K562 (cell line): ENCODE measurements around the gene FKRP. TPM values are rescaled to one million over a fixed set of nuclear protein-coding genes. Genes with fewer than 3 reads are reported as not detected.

Experiments used
- ATF7 ChIP-seq: fragments of 450-650 bp; IDR thresholded peaks from 2 replicates; pipeline ENCODE4 v1.7.1; 2014; ENCODE audit warnings: mild to moderate bottlenecking, moderate library complexity
- BDP1 ChIP-seq: IDR thresholded peaks from 3 replicates; pipeline ENCODE4 v1.6.1; 2011; ENCODE audit not compliant: insufficient read length, insufficient read depth
- CBX3 ChIP-seq, 2 experiments: IDR thresholded peaks; 1 replicate in 1 of 2; 2 replicates in 1 of 2; pipeline ENCODE4 v1.6.1; 2012; ENCODE audit warnings: inconsistent platforms in 2 of 2, low read length in 2 of 2, borderline replicate concordance in 1 of 2, control low read depth in 1 of 2
- CTBP1 ChIP-seq: fragments of 450-650 bp; IDR thresholded peaks from 2 replicates; pipeline ENCODE4 v1.6.1; 2016; ENCODE audit warnings: borderline replicate concordance
- DNMT1 ChIP-seq: fragments of 450-650 bp; IDR thresholded peaks from 2 replicates; pipeline ENCODE4 v1.6.1; 2016; ENCODE audit warnings: antibody characterized with exemption, mild to moderate bottlenecking
- IFI16 ChIP-seq: fragments of 250-450 bp; sonication (Bioruptor Pico); IDR thresholded peaks from 2 replicates; pipeline ENCODE4 v2.1.2; 2022; ENCODE audit warnings: mild to moderate bottlenecking, inconsistent platforms
- L3MBTL2 ChIP-seq: fragments of 450-650 bp; IDR thresholded peaks from 2 replicates; pipeline ENCODE4 v1.6.1; 2016; ENCODE audit warnings: mild to moderate bottlenecking, moderate library complexity
- NCOA1 ChIP-seq: fragments of 450-650 bp; IDR thresholded peaks from 2 replicates; pipeline ENCODE4 v1.6.1; 2016; ENCODE audit warnings: low read depth
- NCOA4 ChIP-seq: fragments of 450-650 bp; IDR thresholded peaks from 2 replicates; pipeline ENCODE4 v1.6.1; 2018; ENCODE audit warnings: mild to moderate bottlenecking; ENCODE audit not compliant: partially characterized antibody
- NONO ChIP-seq, 2 experiments: fragments of 200-400 bp in 1 of 2; fragments of 450-650 bp in 1 of 2; formaldehyde crosslinking in 1 of 2; IDR thresholded peaks; 2 replicates each; pipeline ENCODE4 v1.6.1; 2017; ENCODE audit warnings: low read depth in 2 of 2, mild to moderate bottlenecking in 2 of 2, moderate library complexity in 2 of 2, low read length in 1 of 2
- NRF1 ChIP-seq, 2 experiments: fragments of 450-650 bp; IDR thresholded peaks in 1 of 2; conservative IDR thresholded peaks in 1 of 2; 2 replicates each; pipeline ENCODE4 v1.6.1; 2014; ENCODE audit warnings: mild to moderate bottlenecking in 2 of 2
- POLR2G ChIP-seq: fragments of 200-400 bp; formaldehyde crosslinking; IDR thresholded peaks from 2 replicates; pipeline ENCODE4 v1.6.1; 2017; ENCODE audit warnings: low read depth, mild to moderate bottlenecking, antibody characterized with exemption, low read length, moderate library complexity
- PTTG1 ChIP-seq: fragments of 450-650 bp; IDR thresholded peaks from 2 replicates; pipeline ENCODE4 v1.6.1; 2016; ENCODE audit warnings: low read depth, mild to moderate bottlenecking, missing genetic modification characterization, missing compliant biosample characterization
- PYGO2 ChIP-seq: fragments of 450-650 bp; IDR thresholded peaks from 2 replicates; pipeline ENCODE4 v1.6.1; 2016; ENCODE audit warnings: mild to moderate bottlenecking, missing genetic modification characterization, moderate library complexity, missing compliant biosample characterization
- RBM17 ChIP-seq: fragments of 200-400 bp; formaldehyde crosslinking; IDR thresholded peaks from 2 replicates; pipeline ENCODE4 v1.6.1; 2017; ENCODE audit warnings: low read depth, mild to moderate bottlenecking, low read length, borderline replicate concordance
- TRIM24 ChIP-seq, 2 experiments: fragments of 450-650 bp; IDR thresholded peaks; 2 replicates each; pipeline ENCODE4 v1.6.1; 2016
- U2AF2 ChIP-seq: fragments of 200-400 bp; formaldehyde crosslinking; optimal IDR thresholded peaks from 2 replicates; pipeline ENCODE3; 2017; ENCODE audit warnings: low read depth, mild to moderate bottlenecking, low read length
- XRCC5 ChIP-seq: fragments of 200-400 bp; formaldehyde crosslinking; IDR thresholded peaks from 2 replicates; pipeline ENCODE4 v1.6.1; 2017; ENCODE audit warnings: low read depth, mild to moderate bottlenecking, low read length
- ZNF561 ChIP-seq: fragments of 450-650 bp; formaldehyde crosslinking; conservative IDR thresholded peaks from 2 replicates; pipeline ENCODE4 v1.4.0; 2020; ENCODE audit warnings: mild to moderate bottlenecking, moderate library complexity
- ZNF589 ChIP-seq: fragments of 200-800 bp; sonication (Bioruptor generic); IDR thresholded peaks from 2 replicates; pipeline ENCODE4 v1.6.1; 2016; ENCODE audit warnings: low read depth, missing genetic modification characterization, missing compliant biosample characterization
- polyA plus RNA-seq, 8 experiments: library from polyadenylated mRNA; depleted of rRNA in 4 of 8; stranded (reverse) in 5 of 8; unstranded in 3 of 8; fragments of >200 nt; fragmentation: Nextera tagmentation in 2 of 8; fragmentation: Illumina TruSeq in 1 of 8; extraction: Ambion mirVana in 2 of 8; extraction: Trizol in 1 of 8; gene quantifications; 2 replicates each; pipeline versions ENCODE4 v1.2.1 to v1.2.3, GENCODE V29; 2011 to 2014; ENCODE audit warnings: inconsistent platforms in 1 of 8, missing spikeins in 1 of 8
- total RNA-seq, 7 experiments: library from RNA; depleted of rRNA in 6 of 7; stranded (reverse); fragments of >200 nt in 6 of 7; fragmentation: Illumina TruSeq in 2 of 7; extraction: Trizol in 2 of 7; gene quantifications; 2 replicates each; pipeline versions ENCODE4 v1.2.1 to v1.2.3, GENCODE V29; 2011 to 2021; ENCODE audit warnings: low replicate concordance in 1 of 7
- TF ChIP-seq, protein P1 (sequence below): fragments of 450-650 bp; IDR thresholded peaks from 2 replicates; pipeline ENCODE4 v1.6.1; 2017; ENCODE audit warnings: antibody characterized with exemption, mild to moderate bottlenecking
- TF ChIP-seq, protein P2 (sequence below), 2 experiments: fragments of 450-650 bp in 1 of 2; sonication (generic) in 1 of 2; formaldehyde crosslinking in 1 of 2; IDR thresholded peaks in 1 of 2; conservative IDR thresholded peaks in 1 of 2; 2 replicates each; pipeline versions ENCODE4 v1.6.1 to v1.8.1; 2016 to 2023; ENCODE audit warnings: mild to moderate bottlenecking in 2 of 2, moderate library complexity in 2 of 2, inconsistent platforms in 1 of 2, missing genetic modification reagents in 1 of 2
- TF ChIP-seq, protein P3 (sequence below): fragments of 450-650 bp; formaldehyde crosslinking; IDR thresholded peaks from 2 replicates; pipeline ENCODE4 v1.4.0; 2022; ENCODE audit warnings: missing genetic modification characterization

FKRP gene
- total and polyA plus RNA-seq, 9 of the 15 experiments (the other 6 are each of a cell fraction or from before 2014, with no cell fraction given) = 0.68 to 16.1 (median 6.5) TPM

DNA sequence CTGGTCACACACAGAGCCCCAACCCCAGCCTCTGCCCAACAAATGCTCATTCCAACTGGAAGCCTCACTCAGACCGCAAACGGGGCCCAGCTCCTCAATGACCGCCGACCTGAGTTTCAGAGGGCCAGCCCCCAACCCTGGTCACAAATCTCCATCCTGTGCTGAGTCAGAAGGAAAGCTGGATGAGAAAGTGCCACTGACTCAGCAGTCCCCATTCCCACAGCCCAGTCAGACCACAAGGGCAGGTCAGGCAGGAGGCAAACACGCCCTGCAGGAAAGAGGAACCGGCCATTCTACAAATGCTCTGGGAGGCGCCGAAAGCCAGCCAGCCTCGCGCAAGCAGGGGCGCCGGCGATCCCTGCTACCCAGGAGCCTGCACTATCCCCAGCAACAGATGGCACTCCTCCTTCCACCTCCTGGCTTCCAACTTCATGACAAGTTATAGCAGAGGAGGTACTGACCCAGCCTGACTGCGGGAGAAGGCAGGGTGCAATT is 14.8 kb upstream of the FKRP start (continued):
- TF ChIP-seq, protein P1, sequence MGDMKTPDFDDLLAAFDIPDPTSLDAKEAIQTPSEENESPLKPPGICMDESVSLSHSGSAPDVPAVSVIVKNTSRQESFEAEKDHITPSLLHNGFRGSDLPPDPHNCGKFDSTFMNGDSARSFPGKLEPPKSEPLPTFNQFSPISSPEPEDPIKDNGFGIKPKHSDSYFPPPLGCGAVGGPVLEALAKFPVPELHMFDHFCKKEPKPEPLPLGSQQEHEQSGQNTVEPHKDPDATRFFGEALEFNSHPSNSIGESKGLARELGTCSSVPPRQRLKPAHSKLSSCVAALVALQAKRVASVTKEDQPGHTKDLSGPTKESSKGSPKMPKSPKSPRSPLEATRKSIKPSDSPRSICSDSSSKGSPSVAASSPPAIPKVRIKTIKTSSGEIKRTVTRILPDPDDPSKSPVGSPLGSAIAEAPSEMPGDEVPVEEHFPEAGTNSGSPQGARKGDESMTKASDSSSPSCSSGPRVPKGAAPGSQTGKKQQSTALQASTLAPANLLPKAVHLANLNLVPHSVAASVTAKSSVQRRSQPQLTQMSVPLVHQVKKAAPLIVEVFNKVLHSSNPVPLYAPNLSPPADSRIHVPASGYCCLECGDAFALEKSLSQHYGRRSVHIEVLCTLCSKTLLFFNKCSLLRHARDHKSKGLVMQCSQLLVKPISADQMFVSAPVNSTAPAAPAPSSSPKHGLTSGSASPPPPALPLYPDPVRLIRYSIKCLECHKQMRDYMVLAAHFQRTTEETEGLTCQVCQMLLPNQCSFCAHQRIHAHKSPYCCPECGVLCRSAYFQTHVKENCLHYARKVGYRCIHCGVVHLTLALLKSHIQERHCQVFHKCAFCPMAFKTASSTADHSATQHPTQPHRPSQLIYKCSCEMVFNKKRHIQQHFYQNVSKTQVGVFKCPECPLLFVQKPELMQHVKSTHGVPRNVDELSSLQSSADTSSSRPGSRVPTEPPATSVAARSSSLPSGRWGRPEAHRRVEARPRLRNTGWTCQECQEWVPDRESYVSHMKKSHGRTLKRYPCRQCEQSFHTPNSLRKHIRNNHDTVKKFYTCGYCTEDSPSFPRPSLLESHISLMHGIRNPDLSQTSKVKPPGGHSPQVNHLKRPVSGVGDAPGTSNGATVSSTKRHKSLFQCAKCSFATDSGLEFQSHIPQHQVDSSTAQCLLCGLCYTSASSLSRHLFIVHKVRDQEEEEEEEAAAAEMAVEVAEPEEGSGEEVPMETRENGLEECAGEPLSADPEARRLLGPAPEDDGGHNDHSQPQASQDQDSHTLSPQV = peak; percentile 26; the same call in 1 of the 2 replicates
- TF ChIP-seq ZNF589 (no peak), NRF1 (conservative IDR thresholded peaks at IDR 0.05 in 1 of 2, IDR thresholded peaks at IDR 0.05 in 1 of 2) (peak; percentile 87 to 89), BDP1 (no peak), L3MBTL2 (peak; percentile 35; the same call in 1 of the 2 replicates), NCOA4 (no peak), POLR2G (peak; percentile 60), CTBP1 (peak; percentile 64; the same call in 1 of the 2 replicates), RBM17 (no peak), NCOA1 (no peak), TRIM24 (IDR thresholded peaks at IDR 0.05) (no peak), PTTG1 (tag) (no peak), DNMT1 (no peak), CBX3 (IDR thresholded peaks at IDR 0.05; ENCODE audit: borderline replicate concordance in 1 of 2, low read length in 2 of 2) (peak in 1 of 2 experiments; percentile 62; a peak in 1 of 3 replicates), PYGO2 (tag) (no peak), IFI16 (CRISPR knock-in tag) (no peak), U2AF2 (no peak), ATF7 (peak; percentile 73), XRCC5 (0 out of 2 replicates have a peak, but pooled peaks have one; percentile 44), ZNF561 (CRISPR knock-in tag) (no peak), NONO (IDR thresholded peaks at IDR 0.05; ENCODE audit: low read depth in 2 of 2, low read length in 1 of 2) (no peak)
- TF ChIP-seq, protein P2, sequence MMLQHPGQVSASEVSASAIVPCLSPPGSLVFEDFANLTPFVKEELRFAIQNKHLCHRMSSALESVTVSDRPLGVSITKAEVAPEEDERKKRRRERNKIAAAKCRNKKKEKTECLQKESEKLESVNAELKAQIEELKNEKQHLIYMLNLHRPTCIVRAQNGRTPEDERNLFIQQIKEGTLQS (IDR thresholded peaks at IDR 0.05) = peak; percentile 75
- TF ChIP-seq, protein P2 (CRISPR knock-in tag; conservative IDR thresholded peaks at IDR 0.05) = no peak; the same call in 1 of the 2 replicates
- TF ChIP-seq, protein P3, sequence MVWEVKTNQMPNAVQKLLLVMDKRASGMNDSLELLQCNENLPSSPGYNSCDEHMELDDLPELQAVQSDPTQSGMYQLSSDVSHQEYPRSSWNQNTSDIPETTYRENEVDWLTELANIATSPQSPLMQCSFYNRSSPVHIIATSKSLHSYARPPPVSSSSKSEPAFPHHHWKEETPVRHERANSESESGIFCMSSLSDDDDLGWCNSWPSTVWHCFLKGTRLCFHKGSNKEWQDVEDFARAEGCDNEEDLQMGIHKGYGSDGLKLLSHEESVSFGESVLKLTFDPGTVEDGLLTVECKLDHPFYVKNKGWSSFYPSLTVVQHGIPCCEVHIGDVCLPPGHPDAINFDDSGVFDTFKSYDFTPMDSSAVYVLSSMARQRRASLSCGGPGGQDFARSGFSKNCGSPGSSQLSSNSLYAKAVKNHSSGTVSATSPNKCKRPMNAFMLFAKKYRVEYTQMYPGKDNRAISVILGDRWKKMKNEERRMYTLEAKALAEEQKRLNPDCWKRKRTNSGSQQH (CRISPR knock-in tag) = no peak
